GM19395 (cell line): ENCODE results near the gene SDC1.
A peak's percentile ranks its signal among the peaks of the same experiment; 100 is the strongest.

Experiments used
- ATAC-seq: cut with Tn5 transposase; IDR thresholded peaks from one replicate; pipeline ENCODE4 v1.9.1; 2021; ENCODE audit warnings: mild to moderate bottlenecking, moderate library complexity; ENCODE audit not compliant: unreplicated experiment

The SDC1 gene

GRCh38 chr2:20215183-20216040 lies 9.5 kb downstream of the SDC1 start:
- ATAC-seq: no peak

GRCh38 chr2:20214566-20215182 lies 10.3 kb downstream of the SDC1 start:
- no peak for ATAC-seq

- no peak for ATAC-seq
Observed at GRCh38 chr2:20213651-20214565, 11.0 kb downstream of the SDC1 start.

- no peak for ATAC-seq
Observed at GRCh38 chr2:20212871-20213503, 11.9 kb downstream of the SDC1 start.

- ATAC-seq: no peak
Observed at GRCh38 chr2:20212459-20212870, 12.5 kb downstream of the SDC1 start.

GRCh38 chr2:20211860-20212458 lies 13.0 kb downstream of the SDC1 start:
- no peak for ATAC-seq

- ATAC-seq: no peak
Observed at GRCh38 chr2:20211420-20211819, 13.5 kb downstream of the SDC1 start.

- no peak for ATAC-seq
Observed at GRCh38 chr2:20210462-20210861, 14.5 kb downstream of the SDC1 start.

- no peak for ATAC-seq
Observed at GRCh38 chr2:20209373-20210109, 15.4 kb downstream of the SDC1 start.

- ATAC-seq: no peak
Observed at GRCh38 chr2:20208476-20208859, 16.5 kb downstream of the SDC1 start.

- ATAC-seq: peak; percentile 74
Observed at GRCh38 chr2:20207051-20207450, 17.9 kb downstream of the SDC1 start.

- ATAC-seq: no peak
Observed at GRCh38 chr2:20205915-20206524, 18.9 kb downstream of the SDC1 start.

GRCh38 chr2:20205069-20205468 lies 19.9 kb downstream of the SDC1 start:
- ATAC-seq: no peak

- ATAC-seq: no peak
Observed at GRCh38 chr2:20203521-20204225, 21.3 kb downstream of the SDC1 start.

GRCh38 chr2:20203072-20203471 lies 21.9 kb downstream of the SDC1 start:
- ATAC-seq: no peak

GRCh38 chr2:20201671-20202070 lies 23.3 kb downstream of the SDC1 start:
- no peak for ATAC-seq

- no peak for ATAC-seq
Observed at GRCh38 chr2:20200697-20201555, 24.0 kb downstream of the SDC1 start.
